ENCODE data around the gene GPR173.

DNA sequence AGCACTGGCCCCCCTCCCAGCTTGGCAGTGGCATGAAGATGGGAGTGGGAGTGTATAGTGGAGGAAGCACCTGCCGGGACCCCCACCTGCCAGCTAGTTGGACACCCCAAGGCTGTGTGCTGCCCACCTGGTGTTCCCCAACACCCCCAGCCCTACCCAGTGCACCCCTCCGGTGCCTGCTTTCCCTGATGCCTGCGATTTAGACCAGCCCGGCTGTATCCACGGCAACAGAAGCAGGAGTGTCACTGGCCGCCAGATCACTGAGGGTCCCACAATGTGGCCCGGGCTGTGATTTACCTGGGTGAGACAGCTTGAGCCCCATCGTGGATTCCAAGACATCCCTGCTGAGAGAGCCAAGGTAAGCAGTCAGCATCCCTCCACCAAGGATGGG is 533 bp downstream of the GPR173 start:
- TF ChIP-seq EZH2 (IDR thresholded peaks at IDR 0.05; ENCODE audit: low read depth, unreplicated experiment) (no peak), EZH2phosphoT487 (IDR thresholded peaks at IDR 0.05; ENCODE audit: unreplicated experiment) (no peak)
- TF ChIP-seq, protein P1, sequence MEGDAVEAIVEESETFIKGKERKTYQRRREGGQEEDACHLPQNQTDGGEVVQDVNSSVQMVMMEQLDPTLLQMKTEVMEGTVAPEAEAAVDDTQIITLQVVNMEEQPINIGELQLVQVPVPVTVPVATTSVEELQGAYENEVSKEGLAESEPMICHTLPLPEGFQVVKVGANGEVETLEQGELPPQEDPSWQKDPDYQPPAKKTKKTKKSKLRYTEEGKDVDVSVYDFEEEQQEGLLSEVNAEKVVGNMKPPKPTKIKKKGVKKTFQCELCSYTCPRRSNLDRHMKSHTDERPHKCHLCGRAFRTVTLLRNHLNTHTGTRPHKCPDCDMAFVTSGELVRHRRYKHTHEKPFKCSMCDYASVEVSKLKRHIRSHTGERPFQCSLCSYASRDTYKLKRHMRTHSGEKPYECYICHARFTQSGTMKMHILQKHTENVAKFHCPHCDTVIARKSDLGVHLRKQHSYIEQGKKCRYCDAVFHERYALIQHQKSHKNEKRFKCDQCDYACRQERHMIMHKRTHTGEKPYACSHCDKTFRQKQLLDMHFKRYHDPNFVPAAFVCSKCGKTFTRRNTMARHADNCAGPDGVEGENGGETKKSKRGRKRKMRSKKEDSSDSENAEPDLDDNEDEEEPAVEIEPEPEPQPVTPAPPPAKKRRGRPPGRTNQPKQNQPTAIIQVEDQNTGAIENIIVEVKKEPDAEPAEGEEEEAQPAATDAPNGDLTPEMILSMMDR (conservative IDR thresholded peaks at IDR 0.05; ENCODE audit: low read depth in 2 of 2) = no peak
- TF ChIP-seq, protein P2, sequence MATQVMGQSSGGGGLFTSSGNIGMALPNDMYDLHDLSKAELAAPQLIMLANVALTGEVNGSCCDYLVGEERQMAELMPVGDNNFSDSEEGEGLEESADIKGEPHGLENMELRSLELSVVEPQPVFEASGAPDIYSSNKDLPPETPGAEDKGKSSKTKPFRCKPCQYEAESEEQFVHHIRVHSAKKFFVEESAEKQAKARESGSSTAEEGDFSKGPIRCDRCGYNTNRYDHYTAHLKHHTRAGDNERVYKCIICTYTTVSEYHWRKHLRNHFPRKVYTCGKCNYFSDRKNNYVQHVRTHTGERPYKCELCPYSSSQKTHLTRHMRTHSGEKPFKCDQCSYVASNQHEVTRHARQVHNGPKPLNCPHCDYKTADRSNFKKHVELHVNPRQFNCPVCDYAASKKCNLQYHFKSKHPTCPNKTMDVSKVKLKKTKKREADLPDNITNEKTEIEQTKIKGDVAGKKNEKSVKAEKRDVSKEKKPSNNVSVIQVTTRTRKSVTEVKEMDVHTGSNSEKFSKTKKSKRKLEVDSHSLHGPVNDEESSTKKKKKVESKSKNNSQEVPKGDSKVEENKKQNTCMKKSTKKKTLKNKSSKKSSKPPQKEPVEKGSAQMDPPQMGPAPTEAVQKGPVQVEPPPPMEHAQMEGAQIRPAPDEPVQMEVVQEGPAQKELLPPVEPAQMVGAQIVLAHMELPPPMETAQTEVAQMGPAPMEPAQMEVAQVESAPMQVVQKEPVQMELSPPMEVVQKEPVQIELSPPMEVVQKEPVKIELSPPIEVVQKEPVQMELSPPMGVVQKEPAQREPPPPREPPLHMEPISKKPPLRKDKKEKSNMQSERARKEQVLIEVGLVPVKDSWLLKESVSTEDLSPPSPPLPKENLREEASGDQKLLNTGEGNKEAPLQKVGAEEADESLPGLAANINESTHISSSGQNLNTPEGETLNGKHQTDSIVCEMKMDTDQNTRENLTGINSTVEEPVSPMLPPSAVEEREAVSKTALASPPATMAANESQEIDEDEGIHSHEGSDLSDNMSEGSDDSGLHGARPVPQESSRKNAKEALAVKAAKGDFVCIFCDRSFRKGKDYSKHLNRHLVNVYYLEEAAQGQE (IDR thresholded peaks at IDR 0.05; ENCODE audit: unreplicated experiment) = no peak
